K562 (cell line): Measurements from ENCODE around the gene C2CD4C. TPM values are rescaled to one million over a fixed set of nuclear protein-coding genes. Genes with fewer than 3 reads are reported as not detected.

Experiments
- ATAC-seq: fragments of 200-7000 bp; cut with Tn5 transposase; 3 replicates; pipeline ENCODE4 v1.9.1; 2020; ENCODE audit warnings: moderate library complexity
- BruUV-seq: library from RNA; stranded (reverse); fragments of 400-500 nt; replicated peaks from 2 replicates; lab custom pipeline; 2021; lab: Mats Ljungman, UMichigan
- CTCF ChIA-PET: fragments of 300-600 bp; formaldehyde crosslinking; extraction: SDS; loops from one replicate; lab custom pipeline; 2021; ENCODE audit warnings: low intra/inter-chr PET ratio; lab: Yijun Ruan, JAX
- POLR2A ChIA-PET: fragments of 300-600, 350-650 bp; sonication (Branson Sonifier 250); formaldehyde crosslinking; extraction: SDS; loops from one replicate; lab custom pipeline; 2021; ENCODE audit warnings: antibody characterized with exemption, inconsistent platforms; lab: Yijun Ruan, JAX
- DNase-seq, 4 experiments: peaks; one replicate each; pipeline versions ENCODE4 v3.0.0 to v3.0.0-alpha.2; 2011 to 2018; ENCODE audit warnings: low spot score in 3 of 4, mixed read lengths in 3 of 4; ENCODE audit errors: extremely low read depth in 1 of 4
- FAIRE-seq: peaks from 2 replicates; lab custom pipeline; 2011; peaks lifted over from hg19 to GRCh38; lab: Jason Lieb, UNC
- H2AFZ ChIP-seq: 2 replicates; pipeline ENCODE4 v1.6.0; 2011; ENCODE audit warnings: low read depth, low read length, control low read depth, inconsistent platforms
- H3K27ac ChIP-seq: fragments of 200-600 bp; 3 replicates; pipeline ENCODE4 v1.8.0; 2011; ENCODE audit warnings: low read depth, mild to moderate bottlenecking, control low read depth, inconsistent platforms, low read length, moderate library complexity, mixed read lengths; ENCODE audit errors: extremely low read depth
- H3K27me3 ChIP-seq, 2 experiments: fragments of 300-600 bp in 1 of 2; 2 replicates in 1 of 2; 3 replicates in 1 of 2; pipeline versions ENCODE4 v1.6.0 to v1.8.0; 2011; ENCODE audit warnings: inconsistent platforms in 2 of 2, low read length in 2 of 2, mild to moderate bottlenecking in 1 of 2, mixed read lengths in 1 of 2, moderate library complexity in 1 of 2; ENCODE audit not compliant: control insufficient read depth in 2 of 2, insufficient read depth in 2 of 2
- H3K36me3 ChIP-seq: fragments of 300-600 bp; 3 replicates; pipeline ENCODE4 v1.8.0; 2011; ENCODE audit warnings: mild to moderate bottlenecking, low read length, inconsistent platforms; ENCODE audit not compliant: control insufficient read depth, insufficient read depth
- H3K4me1 ChIP-seq, 2 experiments: fragments of 200-600 bp in 1 of 2; replicated peaks in 1 of 2; 2 replicates in 1 of 2; 3 replicates in 1 of 2; pipeline versions ENCODE4 v1.5.1 to v1.8.0; 2011; ENCODE audit warnings: inconsistent platforms in 2 of 2, low read length in 2 of 2, mild to moderate bottlenecking in 1 of 2, mixed read lengths in 1 of 2, moderate library complexity in 1 of 2; ENCODE audit not compliant: control insufficient read depth in 2 of 2, insufficient read depth in 2 of 2
- H3K4me2 ChIP-seq: 2 replicates; pipeline ENCODE4 v1.6.1; 2011; ENCODE audit warnings: low read length, control low read depth, inconsistent platforms, mixed read lengths; ENCODE audit not compliant: insufficient read depth
- H3K4me3 ChIP-seq: fragments of 200-600 bp; sonication (generic), shearing (Covaris generic); 2 replicates; pipeline ENCODE4 v1.5.1; 2016; ENCODE audit warnings: control low read depth, inconsistent platforms
- H3K79me2 ChIP-seq: fragments of 200-600 bp; 3 replicates; pipeline ENCODE4 v1.8.0; 2011; ENCODE audit warnings: low read length, inconsistent platforms; ENCODE audit not compliant: control insufficient read depth, insufficient read depth
- H3K9ac ChIP-seq, 2 experiments: 2 replicates each; pipeline versions ENCODE4 v1.6.0 to v1.6.1; 2011; ENCODE audit warnings: low read depth in 2 of 2, low read length in 2 of 2, control low read depth in 1 of 2, inconsistent platforms in 1 of 2, mild to moderate bottlenecking in 1 of 2, mixed read lengths in 1 of 2; ENCODE audit not compliant: insufficient read depth in 1 of 2
- H3K9me1 ChIP-seq: one replicate; pipeline ENCODE4 v1.6.0; 2011; ENCODE audit warnings: inconsistent platforms, mild to moderate bottlenecking, low read length, moderate library complexity; ENCODE audit not compliant: control insufficient read depth, insufficient read depth
- H3K9me3 ChIP-seq: replicated peaks from 2 replicates; pipeline ENCODE4 v1.5.1; 2011; ENCODE audit warnings: low read depth, low read length, inconsistent platforms; ENCODE audit not compliant: control insufficient read depth, insufficient read depth
- H4K20me1 ChIP-seq: replicated peaks from 2 replicates; pipeline ENCODE4 v1.6.1; 2011; ENCODE audit warnings: low read length, inconsistent platforms, mixed read lengths; ENCODE audit not compliant: control insufficient read depth, insufficient read depth
- BHLHE40 ChIP-seq: IDR thresholded peaks from 2 replicates; pipeline ENCODE4 v1.6.1; 2011; ENCODE audit warnings: low read length, improper control_type of control experiment
- CREBBP ChIP-seq: IDR thresholded peaks from one replicate; pipeline ENCODE4 v1.6.1; 2012; ENCODE audit warnings: low read depth, mild to moderate bottlenecking, control low read depth, inconsistent platforms, low read length
- WGBS: fragments of 100-300 bp; shearing (Covaris generic); methylation state at CpG from one replicate; pipeline ENCODE4 v1.1.6; 2016; ENCODE audit warnings: low coverage, mixed read lengths; ENCODE audit not compliant: insufficient coverage; ENCODE audit errors: missing lambda C conversion rate; 5-methylcytosine and 5-hydroxymethylcytosine counted together
- in situ Hi-C: fragments of 300-500 bp; cut with MboI; formaldehyde crosslinking; loops from 4 replicates; pipeline ENCODE4 v1.15.0; 2018; ENCODE audit warnings: inconsistent platforms, mixed read lengths
- intact Hi-C: fragments of 100-400 bp; cut with micrococcal nuclease; formaldehyde crosslinking; loops from 2 replicates; pipeline ENCODE4 v1.14.2; 2022
- polyA plus RNA-seq, 8 experiments: library from polyadenylated mRNA; depleted of rRNA in 4 of 8; stranded (reverse) in 5 of 8; unstranded in 3 of 8; fragments of >200 nt; fragmentation: Nextera tagmentation in 2 of 8; fragmentation: Illumina TruSeq in 1 of 8; extraction: Ambion mirVana in 2 of 8; extraction: Trizol in 1 of 8; gene quantifications; 2 replicates each; pipeline versions ENCODE4 v1.2.1 to v1.2.3, GENCODE V29; 2011 to 2014; ENCODE audit warnings: inconsistent platforms in 1 of 8, missing spikeins in 1 of 8
- total RNA-seq, 7 experiments: library from RNA; depleted of rRNA in 6 of 7; stranded (reverse); fragments of >200 nt in 6 of 7; fragmentation: Illumina TruSeq in 2 of 7; extraction: Trizol in 2 of 7; gene quantifications; 2 replicates each; pipeline versions ENCODE4 v1.2.1 to v1.2.3, GENCODE V29; 2011 to 2021; ENCODE audit warnings: low replicate concordance in 1 of 7
- TF ChIP-seq, protein P1 (sequence below): fragments of 450-650 bp; IDR thresholded peaks from 2 replicates; pipeline ENCODE4 v1.6.1; 2016
- TF ChIP-seq, protein P2 (sequence below), 2 experiments: IDR thresholded peaks; 2 replicates each; pipeline ENCODE4 v1.6.1; 2011; ENCODE audit warnings: borderline replicate concordance in 1 of 2, control low read depth in 1 of 2, low read depth in 1 of 2, low read length in 1 of 2, mild to moderate bottlenecking in 1 of 2, mixed read lengths in 1 of 2, moderate library complexity in 1 of 2; ENCODE audit not compliant: insufficient read depth in 1 of 2, insufficient read length in 1 of 2, poor library complexity in 1 of 2, severe bottlenecking in 1 of 2; ENCODE audit errors: extremely low read depth in 1 of 2

Gene C2CD4C
- total and polyA plus RNA-seq, 9 of the 15 experiments (the other 6 are each of a cell fraction or from before 2014, with no cell fraction given), result 0.01 to 0.07 TPM; not detected in 7

DNA sequence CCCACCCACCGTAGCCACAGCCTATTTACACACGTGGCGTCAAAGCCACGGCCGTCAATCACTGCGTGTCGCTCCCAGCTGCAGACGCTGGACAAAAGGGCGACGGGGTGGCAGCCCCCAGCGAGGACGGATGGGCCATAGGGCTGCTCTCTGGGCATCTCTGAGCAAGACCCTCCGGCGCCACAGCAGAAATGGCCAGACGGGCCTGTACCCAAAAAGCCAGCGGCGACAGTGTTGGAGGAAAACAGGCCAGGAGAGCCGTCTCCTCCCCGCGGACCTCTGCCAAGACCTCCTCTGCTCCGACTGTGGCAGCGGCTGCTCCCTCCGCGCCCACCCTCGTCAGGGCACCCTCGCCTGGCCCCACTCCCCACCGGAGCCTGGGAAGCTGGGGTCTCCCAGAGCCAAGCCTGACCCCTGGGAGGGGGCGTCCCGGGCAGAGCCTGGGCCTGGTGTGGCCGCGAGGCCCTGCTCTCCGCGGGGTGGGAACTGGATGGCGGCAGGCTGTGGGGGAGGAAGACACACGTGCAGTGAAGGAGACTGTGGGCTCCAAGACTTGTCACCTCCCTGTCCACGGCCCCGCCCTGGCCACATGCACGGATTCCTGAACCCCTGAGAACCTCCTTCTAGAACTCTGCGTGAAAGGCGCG, 2.7 kb downstream of the C2CD4C start:
- Histone ChIP-seq H3K27me3 (peaks cover 37 to 66% of the 10 kb centered on the region in 2 experiments; a peak in 4 of 5 replicates), H3K9ac (peak overlapping the region in 1 of 2 experiments; percentile 68; a peak in 1 of 4 replicates), H3K4me1 (peaks cover 3 to 73% of the 10 kb centered on the region in 2 experiments; a peak in 2 of 5 replicates), H4K20me1 (0 out of 2 replicates have a peak, but pooled peaks cover 14% of the 10 kb centered on the region), H3K9me1 (no peaks in the 10 kb centered on the region), H3K79me2 (no peaks in the 10 kb centered on the region), H3K27ac (no peak overlapping the region), H3K4me2 (no peak overlapping the region), H3K36me3 (no peaks in the 10 kb centered on the region), H3K4me3 (no peak overlapping the region), H3K9me3 (no peaks in the 10 kb centered on the region), H2AFZ (no peak overlapping the region)
- CTCF ChIA-PET, result no interaction called here
- TF ChIP-seq BHLHE40 (0 out of 2 replicates have a peak, but pooled peaks have one; percentile 19), CREBBP (no peak)
- TF ChIP-seq, protein P1, sequence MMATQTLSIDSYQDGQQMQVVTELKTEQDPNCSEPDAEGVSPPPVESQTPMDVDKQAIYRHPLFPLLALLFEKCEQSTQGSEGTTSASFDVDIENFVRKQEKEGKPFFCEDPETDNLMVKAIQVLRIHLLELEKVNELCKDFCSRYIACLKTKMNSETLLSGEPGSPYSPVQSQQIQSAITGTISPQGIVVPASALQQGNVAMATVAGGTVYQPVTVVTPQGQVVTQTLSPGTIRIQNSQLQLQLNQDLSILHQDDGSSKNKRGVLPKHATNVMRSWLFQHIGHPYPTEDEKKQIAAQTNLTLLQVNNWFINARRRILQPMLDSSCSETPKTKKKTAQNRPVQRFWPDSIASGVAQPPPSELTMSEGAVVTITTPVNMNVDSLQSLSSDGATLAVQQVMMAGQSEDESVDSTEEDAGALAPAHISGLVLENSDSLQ, result peak; percentile 60
- TF ChIP-seq, protein P2, sequence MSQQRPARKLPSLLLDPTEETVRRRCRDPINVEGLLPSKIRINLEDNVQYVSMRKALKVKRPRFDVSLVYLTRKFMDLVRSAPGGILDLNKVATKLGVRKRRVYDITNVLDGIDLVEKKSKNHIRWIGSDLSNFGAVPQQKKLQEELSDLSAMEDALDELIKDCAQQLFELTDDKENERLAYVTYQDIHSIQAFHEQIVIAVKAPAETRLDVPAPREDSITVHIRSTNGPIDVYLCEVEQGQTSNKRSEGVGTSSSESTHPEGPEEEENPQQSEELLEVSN (IDR thresholded peaks at IDR 0.05; ENCODE audit: borderline replicate concordance in 1 of 2, extremely low read depth in 1 of 2, insufficient read depth in 1 of 2, insufficient read length in 1 of 2, low read depth in 1 of 2, low read length in 1 of 2, poor library complexity in 1 of 2, severe bottlenecking in 1 of 2), result peak in 1 of 2 experiments; percentile 47
- POLR2A ChIA-PET, result interaction anchor here (1.3 kb wide), 1 partner anchor 14 kb away, joined by 5 read pairs; no protein-coding TSS in a partner anchor
- DNase-seq (no peak), ATAC-seq (no peak), FAIRE-seq (no peak)
- BruUV-seq, result no TSS peak
- in situ Hi-C loops (no loop called here), intact Hi-C loops (no loop called here)
- WGBS, result 6% methylated on average over 33 of the region's 41 CpGs
